IPS DF 4.7 (cell line): ENCODE measurements around the gene PLCH1.

Experiments used
- DNase-seq: peaks from one replicate; pipeline ENCODE4 v3.0.0-alpha.2; 2013; ENCODE audit warnings: low spot score; ENCODE audit errors: extremely low read depth

The PLCH1 gene

GRCh38 chr3:155385896-155386625 is 358.8 kb downstream of the PLCH1 start:
- no peak for DNase-seq

DNA sequence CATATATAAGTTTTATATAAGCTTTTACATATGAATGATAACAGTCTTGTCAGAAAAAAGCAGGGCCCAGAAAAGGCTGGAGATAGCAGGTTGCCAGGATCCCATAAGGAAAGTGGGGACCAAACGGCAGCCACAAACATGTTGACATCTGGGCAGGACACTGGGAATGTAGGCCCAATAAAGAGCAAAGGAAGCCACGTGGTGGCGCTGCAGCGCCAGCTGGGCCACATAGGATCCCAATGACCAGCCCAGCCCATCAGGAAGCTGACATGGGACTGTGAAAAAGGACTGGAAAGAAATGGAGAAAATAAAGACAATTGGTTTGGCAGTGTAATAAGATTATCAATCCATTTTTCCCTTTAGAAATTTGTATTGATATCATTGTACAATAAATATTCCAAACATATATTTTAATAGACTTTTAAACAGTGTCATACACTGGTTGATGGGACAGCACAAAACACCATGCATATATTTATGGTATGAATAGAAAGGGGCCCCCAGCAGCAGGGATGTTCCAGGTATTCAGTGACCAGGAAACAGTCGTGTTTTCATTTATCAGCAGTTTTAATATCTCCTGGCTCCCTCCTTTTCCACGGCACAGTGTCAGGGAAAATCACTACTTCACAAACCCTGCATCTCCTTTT is 362.4 kb downstream of the PLCH1 start:
- peak; percentile 79 for DNase-seq

DNA sequence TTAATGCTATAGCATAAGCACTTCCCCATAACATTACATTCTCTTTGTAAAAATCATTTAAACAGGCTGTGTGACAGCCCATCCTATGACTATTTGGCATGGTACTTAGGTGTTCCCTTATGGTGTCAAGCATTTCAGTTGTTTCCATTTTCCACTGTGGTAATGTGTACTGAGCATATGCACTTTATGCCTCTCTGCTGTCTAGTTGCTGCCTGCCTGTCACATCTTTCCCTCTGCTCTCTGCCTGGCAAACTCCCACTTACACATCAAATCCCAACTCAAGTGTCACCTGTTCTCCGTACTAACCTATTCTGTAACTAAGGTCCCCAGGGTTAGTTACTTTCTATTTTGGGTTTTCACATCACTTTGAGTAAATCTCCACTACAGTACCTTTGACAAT is 367.0 kb downstream of the PLCH1 start:
- no peak for DNase-seq

DNA sequence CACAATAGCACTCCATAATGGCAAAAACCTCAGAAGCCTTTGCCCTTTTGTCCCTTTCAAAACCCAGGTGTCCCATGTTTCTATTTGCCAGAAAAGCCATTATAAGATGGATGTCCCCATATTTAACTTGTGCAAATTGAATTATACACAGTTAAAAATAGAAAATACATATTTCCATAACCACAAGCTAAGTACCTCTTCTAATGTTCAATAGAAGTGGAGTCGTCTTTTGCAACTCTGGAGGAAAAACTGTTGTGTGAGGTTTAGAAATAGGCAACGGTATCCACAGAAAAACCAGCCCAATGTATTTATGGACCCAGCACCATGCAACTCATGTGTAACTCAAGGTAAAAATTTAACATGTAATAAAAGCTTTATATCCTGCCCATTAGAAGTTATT is 367.8 kb downstream of the PLCH1 start:
- no peak for DNase-seq

DNA sequence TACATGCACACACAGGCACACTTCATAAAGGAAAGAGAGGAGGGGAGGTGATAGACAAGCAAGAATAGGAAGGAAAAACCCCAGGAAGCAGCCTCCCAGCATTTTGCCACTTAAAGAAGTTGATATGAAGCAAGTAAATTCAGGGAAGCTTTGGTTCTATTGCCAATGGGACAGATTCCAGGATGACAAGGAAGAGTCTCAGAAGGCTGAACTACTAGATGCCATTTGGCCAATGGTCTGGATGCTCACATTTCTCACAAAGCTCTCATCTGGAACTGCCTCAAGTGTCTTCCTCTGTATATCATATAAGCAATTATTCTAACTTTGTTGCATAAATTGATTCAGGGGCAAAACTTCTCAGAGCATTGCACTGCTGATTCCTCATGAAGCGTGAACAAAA is 372.6 kb downstream of the PLCH1 start:
- no peak for DNase-seq

DNA sequence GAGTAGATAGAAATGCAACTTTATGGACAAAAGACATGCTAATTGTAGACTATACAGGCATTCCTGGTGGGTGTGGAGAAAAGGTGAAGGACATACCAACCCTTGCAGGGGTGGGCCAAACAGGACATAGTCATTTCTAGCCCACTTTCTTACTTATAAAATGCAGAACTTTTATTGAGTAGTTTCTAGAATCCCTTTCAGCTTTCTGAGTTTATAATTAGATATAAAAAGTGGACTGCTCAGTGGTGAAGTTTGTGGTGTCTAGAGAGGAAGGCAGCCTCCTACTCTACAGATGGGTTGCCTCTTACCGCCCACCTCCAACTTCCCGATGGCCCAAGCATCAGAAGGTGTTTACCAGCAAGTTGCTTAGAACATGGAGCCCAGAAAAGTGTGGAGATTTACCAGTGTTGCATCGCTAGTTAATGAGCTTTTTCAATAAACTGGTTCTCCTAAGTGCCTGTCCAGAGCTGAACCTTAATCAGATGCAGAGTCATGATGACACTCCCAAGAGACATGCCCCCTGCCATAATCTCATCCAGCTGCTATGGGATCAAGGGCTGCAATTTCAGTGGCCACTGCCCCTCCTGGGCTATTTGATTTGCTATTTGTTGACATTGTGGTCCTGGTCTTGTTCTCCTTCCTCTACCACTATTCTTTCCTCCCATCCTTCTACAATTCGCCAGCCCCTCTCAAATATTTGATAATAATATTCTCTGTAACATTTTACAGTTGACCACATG is 373.9 kb downstream of the PLCH1 start:
- DNase-seq, result no peak

- no peak for DNase-seq
Measured at GRCh38 chr3:155370198-155370597, 374.7 kb downstream of the PLCH1 start.

- no peak for DNase-seq
Measured at GRCh38 chr3:155369735-155370134, 375.1 kb downstream of the PLCH1 start.

DNA sequence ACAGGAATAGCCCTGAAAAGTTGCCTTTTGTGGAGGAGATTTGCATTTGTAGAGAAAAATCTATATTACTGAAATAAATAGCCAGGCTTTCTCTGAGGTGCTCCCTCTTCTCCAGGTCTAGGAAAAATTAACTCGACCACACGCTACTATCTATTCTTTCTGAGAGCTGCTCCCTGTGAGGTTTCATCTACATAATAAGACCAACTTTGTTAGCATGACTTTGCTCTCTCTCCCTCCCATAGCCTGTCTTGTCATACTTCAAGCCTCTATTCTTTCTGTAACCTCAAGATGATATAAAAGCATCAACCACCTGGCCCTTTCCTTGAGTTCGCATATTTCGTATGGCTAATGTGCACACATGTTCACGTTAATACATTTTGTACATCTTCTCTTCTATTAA is 375.6 kb downstream of the PLCH1 start:
- DNase-seq, result no peak

- no peak for DNase-seq
Measured at GRCh38 chr3:155368786-155369185, 376.1 kb downstream of the PLCH1 start.

DNA sequence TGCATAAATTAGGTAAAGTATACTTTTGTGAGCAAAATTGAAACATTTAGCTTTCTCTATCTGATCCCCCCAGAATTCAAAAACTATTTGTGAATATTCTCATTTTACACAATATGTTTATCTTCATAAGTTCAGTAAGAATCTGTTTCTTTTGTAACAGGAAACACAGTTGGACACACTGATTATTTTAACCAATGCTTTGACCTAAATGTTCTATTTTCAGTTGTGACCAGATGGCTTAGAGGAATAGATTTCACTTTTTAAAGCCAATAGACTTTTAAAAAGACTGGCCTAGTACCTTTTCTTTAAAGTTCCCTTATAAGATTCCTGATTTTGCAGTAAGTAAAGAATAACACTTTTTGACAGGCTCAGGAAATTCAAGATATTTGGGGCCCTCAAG is 377.4 kb downstream of the PLCH1 start:
- no peak for DNase-seq

GRCh38 chr3:155365178-155365783 is 379.6 kb downstream of the PLCH1 start:
- DNase-seq, result no peak

GRCh38 chr3:155364492-155364891 is 380.4 kb downstream of the PLCH1 start:
- DNase-seq, result no peak

GRCh38 chr3:155363690-155364070 is 381.2 kb downstream of the PLCH1 start:
- no peak for DNase-seq

- peak; percentile 99 for DNase-seq
Measured at GRCh38 chr3:155362808-155363689, 381.8 kb downstream of the PLCH1 start.

DNA sequence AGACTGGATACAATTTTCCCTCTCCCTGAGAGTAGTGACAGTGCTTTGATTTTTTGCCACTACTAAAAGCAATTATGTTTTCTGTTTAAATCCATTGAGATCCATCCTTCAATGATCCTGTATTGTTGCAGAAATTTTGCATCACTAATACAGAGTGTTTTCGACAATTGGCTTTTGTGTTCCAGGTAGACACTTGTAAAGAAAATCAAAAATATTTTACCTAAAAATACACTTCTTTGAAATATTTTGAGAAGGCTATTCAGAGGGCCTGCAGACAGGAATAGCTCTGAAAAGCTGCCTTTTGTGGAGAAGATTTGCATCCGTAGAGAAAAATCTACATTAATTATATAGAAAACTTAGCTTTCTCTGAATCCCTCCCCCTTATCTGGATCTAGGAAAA is 384.6 kb downstream of the PLCH1 start:
- DNase-seq, result no peak

- no peak for DNase-seq
Measured at GRCh38 chr3:155356594-155357370, 388.1 kb downstream of the PLCH1 start.

DNA sequence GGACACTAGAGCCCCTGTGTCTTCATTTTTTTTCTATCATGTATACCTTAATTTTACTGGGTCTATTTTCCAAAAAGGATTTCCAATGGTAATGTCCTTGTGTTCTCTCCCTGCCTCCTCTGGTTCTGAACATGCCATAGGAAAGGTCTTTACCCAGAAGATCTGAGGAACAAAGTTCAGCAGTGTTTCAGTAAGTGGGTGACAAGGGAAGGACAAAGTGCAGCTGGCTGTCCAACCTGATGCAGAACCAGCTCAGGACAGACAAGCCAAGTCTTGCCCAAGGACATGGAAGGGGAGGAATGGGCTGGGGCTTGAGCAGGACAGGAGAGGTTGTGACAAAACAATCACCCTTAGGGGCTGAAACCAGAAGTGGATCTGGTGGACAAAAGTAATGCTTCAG is 390.2 kb downstream of the PLCH1 start:
- no peak for DNase-seq

DNA sequence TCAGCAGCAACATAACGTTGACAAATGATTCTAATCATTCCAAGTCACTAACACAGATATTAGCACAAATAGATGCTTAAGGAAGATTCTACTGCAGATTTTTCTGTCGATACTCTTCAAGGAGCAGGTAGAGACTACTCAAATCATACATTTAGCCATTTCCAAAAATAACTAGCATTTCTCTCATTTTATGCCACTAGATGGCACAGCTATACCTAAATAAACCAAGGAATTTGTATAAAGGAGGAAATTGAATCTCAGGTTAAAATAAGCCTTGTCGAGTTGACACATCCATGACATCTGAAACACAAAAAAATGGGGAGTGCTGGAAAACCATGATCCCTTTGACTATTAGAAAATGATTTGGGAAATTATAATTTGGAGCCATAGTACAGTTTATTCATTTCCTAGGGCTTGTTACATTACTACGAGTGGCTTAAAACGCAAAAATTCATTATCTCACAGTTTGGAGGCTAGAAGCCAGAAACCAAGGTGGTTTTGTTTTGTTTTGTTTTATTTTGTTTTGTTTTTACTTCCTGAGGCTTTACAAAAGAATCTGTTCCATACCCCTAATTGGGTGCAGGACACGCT is 391.9 kb downstream of the PLCH1 start:
- no peak for DNase-seq

DNA sequence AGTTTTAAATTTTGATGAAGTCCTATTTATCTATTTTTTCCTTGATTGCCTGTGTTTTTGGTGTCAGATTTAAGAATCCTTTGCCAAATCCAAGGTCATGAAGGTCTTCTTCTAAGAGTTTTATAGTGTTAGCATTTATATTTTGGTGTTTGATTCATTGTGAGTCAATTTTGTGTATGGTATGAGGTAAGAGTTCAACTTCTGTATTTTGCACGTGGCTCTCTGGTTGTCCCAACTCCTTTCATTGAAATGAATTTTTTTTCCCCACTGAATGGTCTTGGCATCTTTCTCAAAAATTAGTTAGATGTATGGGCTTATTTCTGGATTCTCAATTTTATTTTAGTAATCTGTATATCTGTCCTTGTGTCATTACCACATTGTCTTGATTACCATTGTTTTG is 394.3 kb downstream of the PLCH1 start:
- DNase-seq, result no peak
